COLO668 (cell line): ENCODE measurements around the gene CHTF18.
"Not testable (repeated sequence)": the region's sequence is repeated elsewhere in the genome, so short reads cannot be mapped to it uniquely, and the experiment has no call there.

ENCODE experiments used
- DNase-seq: peaks from one replicate; lab custom pipeline; 2025; ENCODE audit not compliant: unreplicated experiment; lab: John Stamatoyannopoulos, UW

Gene CHTF18

GRCh38 chr16:825341-826061 is 37.1 kb downstream of the CHTF18 start:
- DNase-seq = no peak

GRCh38 chr16:827513-827912 is 39.1 kb downstream of the CHTF18 start:
- DNase-seq = no peak

DNA sequence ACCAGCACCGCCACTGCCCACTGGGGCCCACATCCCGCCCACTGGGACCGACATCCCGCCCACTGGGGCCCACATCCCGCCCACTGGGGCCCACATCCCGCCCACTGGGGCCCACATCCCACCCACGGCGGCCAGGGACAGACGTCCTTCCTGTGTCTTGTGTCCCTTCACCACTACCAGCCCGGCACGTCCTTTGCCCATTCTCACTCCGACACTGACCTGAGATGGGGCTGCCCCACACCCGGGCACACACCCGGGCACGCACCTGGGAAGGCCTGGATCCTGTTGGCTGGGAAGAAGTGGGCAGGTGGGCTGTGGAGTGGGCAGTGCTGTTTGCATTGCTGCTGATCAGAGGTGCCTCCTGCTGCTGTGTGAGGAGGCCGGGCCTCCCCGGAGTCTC is 40.5 kb downstream of the CHTF18 start:
- DNase-seq = no peak

GRCh38 chr16:830107-830870 is 41.9 kb downstream of the CHTF18 start:
- DNase-seq = no peak

- DNase-seq = no peak
Observed at GRCh38 chr16:830871-831570, 42.6 kb downstream of the CHTF18 start.

GRCh38 chr16:831571-832413 is 43.4 kb downstream of the CHTF18 start:
- no peak for DNase-seq

GRCh38 chr16:832652-833336 is 44.4 kb downstream of the CHTF18 start:
- DNase-seq = no peak

- DNase-seq = no peak
Observed at GRCh38 chr16:833411-833810, 45.0 kb downstream of the CHTF18 start.

- DNase-seq = no peak
Observed at GRCh38 chr16:835373-835772, 47.0 kb downstream of the CHTF18 start.

- no peak for DNase-seq
Observed at GRCh38 chr16:836221-836620, 47.8 kb downstream of the CHTF18 start.

GRCh38 chr16:836822-837221 is 48.4 kb downstream of the CHTF18 start:
- DNase-seq = not testable (repeated sequence)

DNA sequence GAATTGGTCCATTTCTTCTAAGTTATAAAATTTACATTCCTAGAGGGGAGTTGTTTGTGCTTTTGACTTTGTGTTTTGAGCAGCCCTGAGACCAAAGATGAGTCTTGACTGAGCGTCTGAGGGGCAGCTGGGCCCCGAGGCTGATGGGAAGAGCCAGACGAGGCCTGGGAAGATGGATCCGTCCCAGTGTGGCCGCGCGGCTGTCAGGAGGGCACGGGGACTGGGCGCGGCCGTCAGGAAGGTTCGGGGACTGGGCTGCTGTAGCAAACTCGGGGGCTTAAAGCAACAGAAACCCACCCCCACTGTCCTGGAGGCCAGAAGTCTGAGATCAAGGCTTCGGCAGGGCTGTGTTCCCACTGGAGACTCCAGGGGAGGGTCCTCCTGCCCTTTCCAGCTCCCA is 50.3 kb downstream of the CHTF18 start:
- DNase-seq = no peak

DNA sequence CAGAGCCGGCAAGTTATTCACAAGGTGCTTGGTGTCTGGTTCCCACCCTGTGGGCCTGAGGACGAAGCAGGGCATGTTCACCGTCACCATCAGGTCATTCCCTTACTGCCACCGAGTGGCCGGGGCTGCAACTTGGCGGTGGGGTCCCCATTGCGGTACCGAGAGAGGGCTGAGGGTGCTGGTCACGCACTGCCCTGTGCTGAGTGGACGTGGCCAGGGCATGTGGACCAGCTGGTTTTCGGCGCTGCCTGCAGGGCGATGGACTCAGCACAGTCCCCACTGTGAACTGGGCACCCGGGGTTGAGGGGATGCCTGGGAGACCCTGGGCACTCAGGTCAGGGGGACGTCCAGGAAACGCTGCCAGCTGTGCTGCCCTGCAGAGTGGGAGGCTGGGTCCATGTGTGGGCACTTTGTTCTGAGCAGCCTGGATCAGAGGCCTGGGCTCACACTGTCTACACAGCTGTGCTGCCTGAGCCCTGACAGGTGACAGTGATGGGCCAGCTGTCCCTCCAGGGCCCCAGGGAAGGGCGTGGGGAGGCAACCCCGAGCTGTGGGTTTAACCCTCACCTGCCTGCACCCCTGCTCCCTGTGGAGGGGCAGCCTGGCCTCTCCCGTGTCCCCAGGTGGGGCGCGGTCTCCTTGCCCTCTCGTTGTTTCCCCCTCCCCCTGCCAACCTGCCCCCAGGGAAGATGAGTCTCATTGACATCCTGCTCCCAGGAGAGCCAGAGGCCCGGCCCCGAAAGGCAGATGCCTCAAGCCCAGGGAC is 51.4 kb downstream of the CHTF18 start:
- peak; percentile 77 for DNase-seq

GRCh38 chr16:840561-841454 is 52.4 kb downstream of the CHTF18 start:
- DNase-seq = peak; percentile 52

- no peak for DNase-seq
Observed at GRCh38 chr16:841455-842060, 53.1 kb downstream of the CHTF18 start.

DNA sequence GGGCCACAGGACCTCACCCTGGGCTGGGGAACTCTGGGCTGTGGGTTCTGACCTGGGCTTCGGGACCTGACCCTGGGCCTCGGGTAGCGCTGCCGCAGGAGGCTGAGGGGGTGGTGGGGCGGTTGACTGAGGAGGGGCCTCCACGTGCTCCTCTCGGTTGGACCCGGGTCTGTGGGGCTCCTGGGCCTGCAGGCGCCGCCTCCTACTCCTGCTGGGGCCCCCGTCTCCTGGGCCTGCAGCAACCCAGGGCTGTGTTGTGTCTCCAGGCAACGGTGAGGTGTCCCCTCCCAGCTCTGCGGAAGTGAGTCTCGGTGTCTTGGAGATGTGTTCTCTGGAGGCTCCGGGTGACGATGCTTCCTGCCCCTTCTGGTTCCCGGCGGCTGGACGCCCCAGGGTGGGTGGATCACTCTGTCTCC is 53.6 kb downstream of the CHTF18 start:
- peak; percentile 60 for DNase-seq

- DNase-seq = no peak
Observed at GRCh38 chr16:842711-843560, 54.5 kb downstream of the CHTF18 start.
